HCT116 (cell line): ENCODE data around the gene ZC3HAV1. TPM values are rescaled to one million over a fixed set of nuclear protein-coding genes. Genes with fewer than 3 reads are reported as not detected.

Experiments used
- ATAC-seq: fragments of 200-7000 bp; cut with Tn5 transposase; 2 replicates; pipeline ENCODE4 v1.9.1; 2020; ENCODE audit warnings: mild to moderate bottlenecking, moderate library complexity
- BruUV-seq: library from RNA; stranded (reverse); fragments of 400-500 nt; replicated peaks from 2 replicates; lab custom pipeline; 2021; lab: Mats Ljungman, UMichigan
- CTCF ChIA-PET: fragments of 300-600 bp; sonication (Branson Sonifier 250); formaldehyde crosslinking; loops from one replicate; lab custom pipeline; 2021; ENCODE audit warnings: antibody characterized with exemption; lab: Charles Lee
- POLR2A ChIA-PET: fragments of 300-600, 350-600 bp; sonication (Branson Sonifier 250); formaldehyde crosslinking; loops from one replicate; lab custom pipeline; 2021; ENCODE audit warnings: antibody characterized with exemption; lab: Charles Lee
- RAD21 ChIA-PET, 2 experiments: fragments of 300-600 bp; sonication (Branson Sonifier 250); formaldehyde crosslinking; loops; one replicate each; lab custom pipeline; 2023; ENCODE audit warnings: low total read pairs in 2 of 2; ENCODE audit not compliant: uncharacterized antibody in 2 of 2, unreplicated experiment in 2 of 2, low non-redundant PET in 1 of 2; lab: Charles Lee
- DNase-seq: peaks from one replicate; pipeline ENCODE4 v3.0.0-alpha.2; 2010; ENCODE audit warnings: low read depth, low spot score
- H2AFZ ChIP-seq: fragments of 200-600 bp; shearing (Covaris generic), sonication (generic); 2 replicates; pipeline ENCODE4 v1.6.1; 2017; ENCODE audit warnings: low read depth, mixed run types, mixed read lengths, antibody characterized with exemption, low read length; ENCODE audit not compliant: poor library complexity, severe bottlenecking
- H3K27ac ChIP-seq: 2 replicates; pipeline ENCODE4 v1.5.1; 2012; ENCODE audit warnings: low read depth, low read length
- H3K27me3 ChIP-seq: fragments of 200-600 bp; sonication (generic); 2 replicates; pipeline ENCODE4 v1.6.1; 2016; ENCODE audit warnings: mixed run types, low read length, mixed read lengths; ENCODE audit not compliant: insufficient read depth
- H3K36me3 ChIP-seq, 2 experiments: fragments of 200-500 bp in 1 of 2; fragments of 200-600 bp in 1 of 2; sonication (Bioruptor generic) in 1 of 2; sonication (generic) in 1 of 2; 2 replicates each; pipeline versions ENCODE4 v1.5.1 to v1.6.1; 2014 to 2016; ENCODE audit warnings: low read length in 2 of 2, inconsistent platforms in 1 of 2, mixed read lengths in 1 of 2, mixed run types in 1 of 2; ENCODE audit not compliant: insufficient read depth in 2 of 2, control insufficient read depth in 1 of 2
- H3K4me1 ChIP-seq, 2 experiments: fragments of 200-600 bp in 1 of 2; sonication (generic) in 1 of 2; 2 replicates each; pipeline versions ENCODE4 v1.5.1 to v1.6.1; 2012 to 2017; ENCODE audit warnings: low read length in 2 of 2, inconsistent platforms in 1 of 2, mild to moderate bottlenecking in 1 of 2, mixed read lengths in 1 of 2, mixed run types in 1 of 2, moderate library complexity in 1 of 2; ENCODE audit not compliant: insufficient read depth in 2 of 2, control insufficient read depth in 1 of 2
- H3K4me2 ChIP-seq: fragments of 200-600 bp; sonication (generic); 2 replicates; pipeline ENCODE4 v1.6.1; 2017; ENCODE audit warnings: mixed run types, low read length, mixed read lengths
- H3K4me3 ChIP-seq, 2 experiments: fragments of 200-600 bp in 1 of 2; sonication (generic) in 1 of 2; replicated peaks in 1 of 2; 2 replicates each; pipeline ENCODE4 v1.5.1; 2011 to 2016; ENCODE audit warnings: low read length in 2 of 2, control low read depth in 1 of 2, low read depth in 1 of 2, mild to moderate bottlenecking in 1 of 2, mixed read lengths in 1 of 2, mixed run types in 1 of 2
- H3K79me2 ChIP-seq: fragments of 200-600 bp; sonication (generic); 2 replicates; pipeline ENCODE4 v1.6.1; 2017; ENCODE audit warnings: mild to moderate bottlenecking, mixed run types, low read length, moderate library complexity, mixed read lengths; ENCODE audit not compliant: insufficient read depth
- H3K9ac ChIP-seq: fragments of 200-600 bp; sonication (generic); 2 replicates; pipeline ENCODE4 v1.6.1; 2016; ENCODE audit warnings: low read length, mixed read lengths
- H3K9me2 ChIP-seq: fragments of 200-600 bp; sonication (generic), shearing (Covaris generic); 2 replicates; pipeline ENCODE4 v1.6.1; 2017; ENCODE audit warnings: mixed run types, mild to moderate bottlenecking, moderate library complexity; ENCODE audit not compliant: insufficient read depth
- H3K9me3 ChIP-seq, 2 experiments: fragments of 200-500 bp in 1 of 2; fragments of 200-600 bp in 1 of 2; sonication (Bioruptor generic) in 1 of 2; sonication (generic) in 1 of 2; 2 replicates each; pipeline ENCODE4 v1.6.1; 2014 to 2017; ENCODE audit warnings: low read length in 2 of 2, mixed read lengths in 2 of 2, inconsistent platforms in 1 of 2, low read depth in 1 of 2, mild to moderate bottlenecking in 1 of 2, mixed run types in 1 of 2, moderate library complexity in 1 of 2; ENCODE audit not compliant: control insufficient read depth in 1 of 2, insufficient read depth in 1 of 2
- H4K20me1 ChIP-seq: fragments of 200-600 bp; sonication (generic), shearing (Covaris generic); 2 replicates; pipeline ENCODE4 v1.6.1; 2017; ENCODE audit warnings: mixed run types, mild to moderate bottlenecking, moderate library complexity; ENCODE audit not compliant: insufficient read depth
- CEBPB ChIP-seq: IDR thresholded peaks from 2 replicates; pipeline ENCODE4 v1.6.1; 2012; ENCODE audit warnings: low read depth
- ELF1 ChIP-seq: IDR thresholded peaks from 2 replicates; pipeline ENCODE4 v1.6.1; 2012; ENCODE audit warnings: low read depth, borderline replicate concordance
- JUND ChIP-seq: IDR thresholded peaks from 2 replicates; pipeline ENCODE4 v1.6.1; 2012
- POLR2AphosphoS5 ChIP-seq: IDR thresholded peaks from 2 replicates; pipeline ENCODE4 v1.6.1; 2011; ENCODE audit warnings: mild to moderate bottlenecking, low read depth, low read length, moderate library complexity
- RAD21 ChIP-seq: IDR thresholded peaks from 2 replicates; pipeline ENCODE4 v1.6.1; 2012; ENCODE audit warnings: low read depth, mild to moderate bottlenecking
- TCF7L2 ChIP-seq: IDR thresholded peaks from 2 replicates; pipeline ENCODE4 v1.7.0; 2011; ENCODE audit warnings: borderline replicate concordance, inconsistent platforms; ENCODE audit not compliant: insufficient read depth, insufficient read length; ENCODE audit errors: extremely low read depth
- ZFX ChIP-seq: fragments of 450-650 bp; IDR thresholded peaks from 2 replicates; pipeline ENCODE4 v1.6.1; 2017
- ZNF274 ChIP-seq: fragments of 200-500 bp; sonication (Bioruptor generic); IDR thresholded peaks from 2 replicates; pipeline ENCODE4 v1.6.1; 2014; ENCODE audit warnings: mild to moderate bottlenecking, low read depth, low read length, inconsistent platforms
- intact Hi-C: fragments of 100-400 bp; cut with micrococcal nuclease; formaldehyde crosslinking; loops from 2 replicates; pipeline ENCODE4 v1.10.0; 2022
- total RNA-seq: library from RNA; stranded (reverse); gene quantifications from one replicate; pipeline ENCODE4 v1.2.1, GENCODE V29; 2021; ENCODE audit not compliant: unreplicated experiment
- TF ChIP-seq, protein P1 (sequence below): IDR thresholded peaks from 2 replicates; pipeline ENCODE4 v1.6.1; 2012; ENCODE audit warnings: low read depth
- TF ChIP-seq, protein P2 (sequence below): IDR thresholded peaks from 2 replicates; pipeline ENCODE4 v1.6.1; 2012
- TF ChIP-seq, protein P3 (sequence below): IDR thresholded peaks from 2 replicates; pipeline ENCODE4 v1.6.1; 2012

Gene ZC3HAV1
- total RNA-seq, 1 experiment from 2014 or later, result 23.7 TPM

DNA sequence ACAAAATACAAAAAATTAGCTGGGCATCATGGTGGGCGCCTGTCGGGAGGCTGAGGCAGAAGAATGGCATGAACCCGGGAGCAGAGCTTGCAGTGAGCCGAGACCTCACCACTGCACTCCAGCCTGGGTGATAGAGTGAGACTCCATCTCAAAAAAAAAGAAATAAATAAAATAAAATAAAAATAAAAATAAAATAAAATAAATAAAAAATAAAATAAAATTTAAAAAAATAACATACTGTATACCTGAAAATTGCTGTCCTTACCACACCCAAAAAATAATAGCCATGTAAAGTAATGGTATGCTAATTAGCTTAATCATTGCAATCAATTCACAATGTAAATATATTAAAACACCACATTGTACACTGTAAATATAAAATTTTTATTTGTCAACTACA lies 77.0 kb downstream of the ZC3HAV1 start:
- TF ChIP-seq ZFX (no peak), POLR2AphosphoS5 (no peak), TCF7L2 (no peak), RAD21 (no peak), CEBPB (no peak), ZNF274 (no peak), ELF1 (no peak), JUND (no peak)
- TF ChIP-seq, protein P1, sequence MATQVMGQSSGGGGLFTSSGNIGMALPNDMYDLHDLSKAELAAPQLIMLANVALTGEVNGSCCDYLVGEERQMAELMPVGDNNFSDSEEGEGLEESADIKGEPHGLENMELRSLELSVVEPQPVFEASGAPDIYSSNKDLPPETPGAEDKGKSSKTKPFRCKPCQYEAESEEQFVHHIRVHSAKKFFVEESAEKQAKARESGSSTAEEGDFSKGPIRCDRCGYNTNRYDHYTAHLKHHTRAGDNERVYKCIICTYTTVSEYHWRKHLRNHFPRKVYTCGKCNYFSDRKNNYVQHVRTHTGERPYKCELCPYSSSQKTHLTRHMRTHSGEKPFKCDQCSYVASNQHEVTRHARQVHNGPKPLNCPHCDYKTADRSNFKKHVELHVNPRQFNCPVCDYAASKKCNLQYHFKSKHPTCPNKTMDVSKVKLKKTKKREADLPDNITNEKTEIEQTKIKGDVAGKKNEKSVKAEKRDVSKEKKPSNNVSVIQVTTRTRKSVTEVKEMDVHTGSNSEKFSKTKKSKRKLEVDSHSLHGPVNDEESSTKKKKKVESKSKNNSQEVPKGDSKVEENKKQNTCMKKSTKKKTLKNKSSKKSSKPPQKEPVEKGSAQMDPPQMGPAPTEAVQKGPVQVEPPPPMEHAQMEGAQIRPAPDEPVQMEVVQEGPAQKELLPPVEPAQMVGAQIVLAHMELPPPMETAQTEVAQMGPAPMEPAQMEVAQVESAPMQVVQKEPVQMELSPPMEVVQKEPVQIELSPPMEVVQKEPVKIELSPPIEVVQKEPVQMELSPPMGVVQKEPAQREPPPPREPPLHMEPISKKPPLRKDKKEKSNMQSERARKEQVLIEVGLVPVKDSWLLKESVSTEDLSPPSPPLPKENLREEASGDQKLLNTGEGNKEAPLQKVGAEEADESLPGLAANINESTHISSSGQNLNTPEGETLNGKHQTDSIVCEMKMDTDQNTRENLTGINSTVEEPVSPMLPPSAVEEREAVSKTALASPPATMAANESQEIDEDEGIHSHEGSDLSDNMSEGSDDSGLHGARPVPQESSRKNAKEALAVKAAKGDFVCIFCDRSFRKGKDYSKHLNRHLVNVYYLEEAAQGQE, result no peak
- TF ChIP-seq, protein P2, sequence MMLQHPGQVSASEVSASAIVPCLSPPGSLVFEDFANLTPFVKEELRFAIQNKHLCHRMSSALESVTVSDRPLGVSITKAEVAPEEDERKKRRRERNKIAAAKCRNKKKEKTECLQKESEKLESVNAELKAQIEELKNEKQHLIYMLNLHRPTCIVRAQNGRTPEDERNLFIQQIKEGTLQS, result no peak
- TF ChIP-seq, protein P3, sequence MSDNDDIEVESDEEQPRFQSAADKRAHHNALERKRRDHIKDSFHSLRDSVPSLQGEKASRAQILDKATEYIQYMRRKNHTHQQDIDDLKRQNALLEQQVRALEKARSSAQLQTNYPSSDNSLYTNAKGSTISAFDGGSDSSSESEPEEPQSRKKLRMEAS, result no peak
- peaks cover 45% of the 10 kb centered on the region for H3K79me2 ChIP-seq
- H3K27me3 ChIP-seq, result no peaks in the 10 kb centered on the region
- H3K9me3 ChIP-seq, result no peaks in the 10 kb centered on the region
- no peak overlapping the region for H3K9ac ChIP-seq
- no peak overlapping the region for H3K27ac ChIP-seq
- ChIA-PET POLR2A (no interaction called here), RAD21 (no interaction called here), CTCF (no interaction called here)
- peaks cover 13 to 23% of the 10 kb centered on the region in 2 experiments for H3K4me1 ChIP-seq
- intact Hi-C loops, result no loop called here
- H2AFZ ChIP-seq, result no peak overlapping the region
- DNase-seq (no peak), ATAC-seq (no peak)
- H3K4me2 ChIP-seq, result no peak overlapping the region
- no peaks in the 10 kb centered on the region for H3K9me2 ChIP-seq
- no peak overlapping the region for H3K4me3 ChIP-seq
- no TSS peak for BruUV-seq
- H3K36me3 ChIP-seq, result peaks cover 20 to 48% of the 10 kb centered on the region in 2 experiments
- no peaks in the 10 kb centered on the region for H4K20me1 ChIP-seq
